HG03432 (cell line): ENCODE results near the gene NKIRAS1.
A peak's percentile ranks its signal among the peaks of the same experiment; 100 is the strongest.
"Not testable (repeated sequence)": the region's sequence is repeated elsewhere in the genome, so short reads cannot be mapped to it uniquely, and the experiment has no call there.

Source experiments
- ATAC-seq: cut with Tn5 transposase; IDR thresholded peaks from one replicate; pipeline ENCODE4 v1.9.1; 2021; ENCODE audit warnings: mild to moderate bottlenecking, moderate library complexity; ENCODE audit not compliant: unreplicated experiment

The NKIRAS1 gene

DNA sequence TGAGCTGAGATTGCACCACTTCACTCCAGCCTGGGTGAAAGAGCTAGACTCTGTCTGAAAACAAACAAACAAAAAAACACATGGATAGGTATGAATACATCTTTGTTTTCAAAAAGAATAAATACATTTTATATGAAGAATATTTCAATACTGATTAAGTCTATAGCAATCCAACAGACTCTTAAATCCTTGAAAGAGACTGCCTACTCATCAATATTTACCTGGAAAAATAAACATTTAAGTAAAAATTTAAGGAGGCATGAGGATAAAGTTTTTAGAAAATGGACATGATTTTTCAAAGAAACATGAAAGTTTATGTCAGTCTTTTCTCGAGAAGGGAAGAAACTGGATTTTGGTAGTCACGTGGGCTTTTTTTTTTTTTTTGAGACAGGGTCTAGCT is 5.4 kb downstream of the NKIRAS1 start:
- ATAC-seq: no peak

DNA sequence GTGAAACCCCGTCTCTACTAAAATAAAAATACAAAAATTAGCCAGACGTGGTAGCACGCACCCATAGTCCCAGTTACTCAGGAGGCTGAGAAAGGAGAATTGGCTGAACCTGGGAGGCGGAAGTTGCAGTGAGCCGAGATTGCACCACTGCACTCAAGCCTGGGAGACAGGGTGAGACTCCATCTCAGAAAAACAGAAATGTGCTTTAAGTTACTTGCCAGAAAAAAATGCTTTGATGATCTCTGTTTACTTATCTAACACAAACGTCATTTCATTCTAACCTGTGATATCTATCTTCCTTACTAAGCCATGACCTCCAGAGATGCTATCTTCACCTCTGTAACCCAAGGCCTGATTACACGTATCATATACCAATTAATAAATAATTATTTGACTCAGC is 7.4 kb downstream of the NKIRAS1 start:
- no peak for ATAC-seq

DNA sequence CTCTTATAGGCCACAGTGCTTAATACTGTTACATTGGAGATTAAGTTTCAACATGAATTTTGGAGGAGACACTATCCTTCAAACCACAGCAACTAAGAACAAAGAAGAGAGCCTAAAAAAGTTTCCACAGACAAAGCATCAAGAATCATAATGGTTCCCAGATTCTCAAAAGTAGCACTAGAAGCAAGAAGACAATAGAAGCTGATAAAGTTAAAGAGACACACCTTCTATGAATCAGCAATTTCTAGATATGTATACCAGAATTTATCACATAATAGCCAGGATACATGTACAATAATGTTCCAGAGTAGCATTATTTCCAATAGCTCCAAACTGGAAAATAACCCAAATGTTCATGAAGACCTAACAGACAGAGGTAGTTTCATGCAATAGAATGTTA is 12.2 kb downstream of the NKIRAS1 start:
- no peak for ATAC-seq

DNA sequence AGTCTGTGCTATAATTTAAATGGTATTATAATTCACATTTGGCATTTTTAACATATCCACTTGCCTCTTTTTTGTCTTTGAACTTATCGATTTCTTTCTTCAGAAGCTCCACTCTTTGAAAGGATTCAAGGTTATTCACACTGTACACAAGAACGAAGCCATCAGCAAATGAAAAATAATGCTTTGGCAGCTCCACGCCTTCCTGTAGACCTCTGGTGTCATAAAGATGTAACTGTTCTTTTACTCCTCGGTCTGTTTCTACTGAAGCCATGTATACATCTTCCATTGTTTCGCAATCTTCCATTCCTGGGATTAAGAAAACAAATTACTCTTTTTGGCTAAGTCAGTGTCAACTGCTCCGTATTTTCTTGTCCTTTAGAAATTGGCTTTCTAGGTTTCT is 16.0 kb downstream of the NKIRAS1 start:
- ATAC-seq: no peak

DNA sequence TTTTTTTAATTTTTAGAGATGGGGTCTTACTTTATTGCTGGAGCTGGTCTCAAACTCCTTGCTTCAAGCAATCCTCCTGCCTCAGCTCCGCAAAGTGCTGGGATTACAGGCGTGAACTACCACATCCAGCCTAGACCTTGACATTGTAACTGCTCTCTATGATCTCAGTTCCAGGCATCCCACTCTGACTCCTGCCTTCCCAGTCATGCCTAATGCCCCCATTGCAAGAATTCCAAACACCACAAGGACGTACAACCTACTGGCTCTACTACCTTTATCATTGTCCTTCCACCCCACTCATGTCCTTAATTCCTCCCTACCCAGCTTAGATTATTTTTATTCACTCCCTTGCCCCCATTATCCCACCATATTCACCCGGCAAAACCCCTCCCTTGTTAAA is 21.6 kb downstream of the NKIRAS1 start:
- ATAC-seq: no peak

DNA sequence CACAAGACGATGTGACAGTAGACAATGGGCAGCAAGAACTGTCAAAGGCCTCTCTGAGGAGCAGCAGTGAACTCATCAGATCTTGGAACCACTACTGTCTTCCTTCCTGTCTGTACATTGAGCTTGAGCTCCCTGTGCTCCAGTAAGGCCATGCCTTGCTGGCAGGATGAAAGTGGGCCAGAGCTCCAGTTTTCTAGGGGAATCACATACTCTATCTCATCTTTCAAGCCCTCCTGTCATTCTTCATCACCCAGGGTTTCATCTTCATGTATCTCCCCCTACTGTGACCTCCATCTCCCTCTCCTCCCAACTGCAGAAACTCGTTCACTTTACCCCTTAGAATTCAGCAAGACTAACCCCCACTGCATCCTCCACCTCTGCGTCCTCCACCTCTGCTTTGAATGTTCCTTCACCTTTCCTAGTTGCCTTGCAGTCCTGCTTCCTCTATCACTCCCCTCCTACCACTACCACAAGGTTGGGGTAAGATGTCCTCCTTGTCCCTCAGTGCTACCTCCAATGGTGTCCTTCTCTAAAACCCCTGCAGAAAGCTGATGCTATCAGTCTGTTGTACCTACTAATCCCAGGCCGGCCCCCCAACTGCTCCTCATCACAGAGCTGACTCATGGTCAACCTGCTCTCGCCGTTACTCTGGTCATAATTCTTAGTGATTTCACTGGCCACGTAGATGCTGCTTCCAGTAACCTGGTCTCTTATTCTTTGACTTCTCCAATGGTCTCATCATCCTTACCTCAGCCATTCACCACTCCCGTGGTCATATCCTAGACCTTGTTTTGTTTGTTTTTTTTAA is 22.3 kb downstream of the NKIRAS1 start:
- no peak for ATAC-seq

DNA sequence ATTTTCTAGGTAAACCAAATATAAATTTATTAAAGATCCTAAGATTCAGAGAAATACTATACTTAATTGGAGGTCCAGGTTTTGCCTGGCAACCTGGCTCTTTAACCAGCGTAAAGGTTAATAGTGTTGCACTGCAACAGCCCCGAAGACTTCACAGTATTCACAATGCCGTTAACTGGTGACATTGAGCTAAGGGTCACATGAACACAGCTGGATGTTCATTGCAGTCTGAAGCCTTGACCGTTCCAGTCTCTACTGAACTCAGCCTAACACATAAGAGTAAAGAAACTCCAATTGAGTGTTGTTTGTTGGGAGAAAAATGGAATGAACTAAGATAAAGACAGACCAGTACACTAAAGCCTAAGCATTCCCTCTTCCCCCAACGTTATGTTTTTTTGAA is 26.8 kb downstream of the NKIRAS1 start:
- no peak for ATAC-seq

DNA sequence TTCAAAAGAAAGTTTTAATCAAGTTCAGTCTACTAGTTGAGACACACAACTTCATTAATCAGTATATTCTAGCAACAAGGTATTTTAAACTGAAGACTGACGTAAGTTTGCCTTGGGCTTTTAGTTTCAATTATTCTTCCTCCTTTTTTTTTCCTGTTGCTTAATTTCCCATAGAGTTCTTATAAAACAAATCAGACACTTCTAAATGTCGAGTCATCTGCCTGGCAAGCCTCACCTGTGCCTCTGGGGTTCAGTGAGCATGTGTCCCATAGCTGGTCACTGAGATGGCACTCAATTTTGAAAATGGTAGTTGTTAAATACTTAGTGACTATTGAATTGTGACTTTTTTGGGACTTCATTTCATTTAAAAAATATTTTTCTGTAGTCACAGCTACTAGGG is 27.4 kb downstream of the NKIRAS1 start:
- ATAC-seq: no peak

DNA sequence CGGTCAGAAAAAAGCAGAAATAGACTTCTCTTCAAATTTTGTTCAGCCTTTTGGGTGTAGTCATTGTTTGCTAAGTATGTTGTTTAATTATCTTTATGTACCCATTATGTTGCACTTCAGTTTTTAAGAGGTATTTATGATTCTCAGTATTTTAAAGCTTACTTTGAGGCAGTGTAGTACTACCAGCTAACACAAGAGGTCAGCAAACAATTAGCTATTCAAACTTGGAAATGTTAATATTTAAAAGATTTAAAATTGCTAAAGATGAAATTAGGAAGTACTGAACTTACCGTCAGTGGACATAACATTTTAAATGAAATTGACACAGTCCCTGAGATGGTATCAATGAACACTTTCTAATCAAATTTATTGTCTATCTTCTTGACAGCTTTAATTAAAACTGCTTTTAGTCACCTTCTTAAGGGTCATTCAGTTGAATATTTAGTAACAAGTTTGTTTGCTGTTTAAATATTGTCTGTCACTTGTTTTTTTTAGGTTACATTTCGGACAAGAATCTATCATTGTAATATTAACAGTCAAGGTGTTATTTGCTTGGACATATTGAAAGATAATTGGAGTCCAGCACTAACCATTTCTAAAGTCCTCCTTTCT is 28.1 kb downstream of the NKIRAS1 start:
- peak; percentile 55 for ATAC-seq

DNA sequence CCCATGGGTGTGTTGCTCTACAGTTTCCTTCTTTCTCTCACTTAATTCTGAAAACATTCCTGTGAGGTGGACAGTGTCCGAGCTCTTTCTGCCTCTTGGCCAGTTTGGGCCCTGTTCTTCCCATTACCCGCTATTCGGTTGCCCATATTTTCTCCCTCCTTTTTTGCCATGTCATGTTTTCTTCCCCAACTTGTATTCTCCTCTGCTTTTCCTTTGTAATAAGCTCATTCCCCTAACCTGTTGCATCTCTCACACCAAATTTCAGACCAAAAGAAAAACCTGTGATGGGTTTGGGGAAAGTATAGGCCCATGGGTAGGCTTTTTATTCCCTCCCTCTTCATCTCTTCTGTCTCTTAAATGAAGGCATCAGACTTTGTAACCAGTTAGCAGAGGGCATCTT is 30.5 kb downstream of the NKIRAS1 start:
- no peak for ATAC-seq

DNA sequence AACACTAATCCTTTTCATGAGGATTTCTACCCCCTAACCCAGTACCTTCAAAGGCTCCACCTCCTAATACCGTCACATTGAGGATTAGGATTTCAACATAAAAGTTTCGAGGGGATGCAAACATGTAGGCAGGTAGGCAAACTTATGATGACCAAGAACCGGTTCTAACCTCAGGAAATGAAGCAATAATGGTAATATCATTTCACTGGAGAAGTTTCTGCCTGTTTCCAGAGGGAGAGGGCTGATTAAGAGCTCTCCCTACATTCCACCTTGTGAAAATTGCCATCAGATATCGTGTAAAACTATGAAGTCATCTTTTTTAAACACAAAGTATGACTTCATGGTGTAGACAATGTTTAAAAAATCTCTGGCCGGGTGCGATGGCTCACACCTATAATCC is 31.6 kb downstream of the NKIRAS1 start:
- no peak for ATAC-seq

DNA sequence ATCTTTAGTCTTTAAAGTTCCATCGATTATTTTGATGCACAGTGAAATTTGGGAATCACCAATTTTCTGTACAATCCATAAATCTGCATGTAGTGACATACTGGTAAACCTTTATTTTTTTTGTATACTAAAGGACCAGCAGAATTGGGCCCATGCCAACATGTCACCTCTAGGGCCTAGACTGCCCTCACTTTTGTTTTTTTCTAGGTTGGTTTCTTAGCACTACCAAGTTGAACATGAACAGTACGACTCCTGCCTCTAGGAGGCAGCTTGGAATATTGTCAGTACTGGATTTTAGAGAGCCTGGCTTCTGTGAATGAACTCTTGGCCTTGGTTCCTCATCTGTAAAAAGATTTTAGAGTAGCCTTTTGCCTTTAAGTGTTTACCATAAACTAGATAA is 32.3 kb downstream of the NKIRAS1 start:
- no peak for ATAC-seq

DNA sequence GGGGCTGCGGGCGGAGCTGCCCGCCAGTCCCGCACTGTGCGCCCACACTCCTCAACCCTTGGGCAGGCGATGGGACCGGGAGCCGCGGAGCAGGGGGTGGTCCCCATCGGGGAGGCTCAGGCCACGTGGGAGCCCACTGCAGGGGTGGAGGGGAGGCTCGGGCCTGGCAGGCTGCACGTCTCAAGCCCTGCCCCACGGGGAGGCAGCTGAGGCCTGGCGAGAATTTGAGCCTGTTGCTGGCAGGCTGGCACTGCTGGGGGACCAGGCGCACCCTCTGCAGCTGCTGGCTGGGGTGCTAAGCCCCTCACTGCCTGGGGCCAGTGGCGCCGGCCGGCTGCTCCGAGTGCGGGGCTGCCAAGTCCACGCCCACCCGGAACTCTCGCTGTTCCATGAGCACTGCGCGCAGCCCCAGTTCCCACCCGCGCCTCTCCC is 34.3 kb downstream of the NKIRAS1 start:
- ATAC-seq: no peak

DNA sequence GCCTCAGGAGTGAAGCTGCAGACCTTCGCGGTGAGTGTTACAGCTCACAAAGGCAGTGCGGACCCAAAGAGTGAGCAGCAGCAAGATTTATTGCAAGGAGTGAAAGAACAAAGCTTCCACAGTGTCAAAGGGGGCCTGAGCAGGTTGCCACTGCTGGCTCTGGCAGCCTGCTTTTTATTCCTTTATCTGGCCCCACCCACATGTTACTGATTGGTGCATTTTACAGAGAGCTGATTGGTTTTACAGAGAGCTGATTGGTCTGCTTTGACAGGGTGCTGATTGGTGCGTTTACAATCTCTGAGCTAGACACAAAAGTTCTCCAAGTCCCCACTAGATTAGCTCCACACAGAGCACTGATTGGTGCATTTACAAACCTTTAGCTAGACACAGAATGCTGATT is 34.8 kb downstream of the NKIRAS1 start:
- ATAC-seq: not testable (repeated sequence)

DNA sequence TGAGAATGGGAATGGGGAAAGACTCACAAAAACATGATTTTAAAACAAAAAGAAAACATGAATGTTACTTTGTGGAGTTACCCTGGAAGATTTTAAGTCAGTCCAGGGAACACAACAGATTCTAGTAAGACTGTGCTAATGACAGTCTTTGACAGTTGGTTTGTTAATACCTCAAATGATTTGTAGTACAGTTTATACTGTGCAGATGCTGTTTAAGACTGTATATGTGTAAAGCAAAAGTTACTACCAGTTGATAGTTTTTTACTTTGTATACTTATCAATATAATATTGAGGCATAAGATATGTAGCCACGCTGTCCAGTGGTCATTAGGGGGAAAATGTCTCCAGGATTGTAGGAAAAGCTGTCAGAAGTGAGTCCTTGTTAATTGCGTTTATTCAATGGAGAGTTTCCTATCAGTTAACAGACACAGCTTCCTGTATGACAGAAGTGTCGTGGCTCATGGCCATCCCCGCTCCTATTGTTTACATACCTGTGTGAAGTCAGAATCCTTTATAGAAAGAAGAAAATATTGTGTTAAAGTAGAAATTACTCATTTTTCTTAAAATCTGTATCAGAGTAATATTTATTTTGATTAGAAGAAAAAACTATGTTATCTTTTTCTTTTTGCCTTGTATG is 36.0 kb downstream of the NKIRAS1 start:
- ATAC-seq: no peak

DNA sequence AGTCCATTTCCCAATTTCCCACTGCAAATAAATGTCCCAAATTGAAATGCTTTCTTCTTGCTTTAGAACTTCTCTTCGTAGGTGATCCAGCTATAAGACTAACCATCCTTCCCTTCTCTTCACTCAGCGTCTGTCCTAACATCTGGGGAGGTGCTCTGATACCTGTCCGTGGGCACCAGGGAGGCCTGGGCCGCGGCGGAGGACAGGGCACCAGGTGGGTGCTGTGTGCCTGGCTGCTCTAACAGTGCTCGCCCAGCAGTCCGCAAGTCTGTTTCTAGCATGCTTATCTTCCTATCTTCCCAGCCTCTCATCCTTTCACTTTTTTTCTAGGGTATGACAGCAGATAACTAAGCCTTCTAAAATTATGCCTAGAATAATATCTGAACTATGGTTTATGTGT is 37.3 kb downstream of the NKIRAS1 start:
- no peak for ATAC-seq

DNA sequence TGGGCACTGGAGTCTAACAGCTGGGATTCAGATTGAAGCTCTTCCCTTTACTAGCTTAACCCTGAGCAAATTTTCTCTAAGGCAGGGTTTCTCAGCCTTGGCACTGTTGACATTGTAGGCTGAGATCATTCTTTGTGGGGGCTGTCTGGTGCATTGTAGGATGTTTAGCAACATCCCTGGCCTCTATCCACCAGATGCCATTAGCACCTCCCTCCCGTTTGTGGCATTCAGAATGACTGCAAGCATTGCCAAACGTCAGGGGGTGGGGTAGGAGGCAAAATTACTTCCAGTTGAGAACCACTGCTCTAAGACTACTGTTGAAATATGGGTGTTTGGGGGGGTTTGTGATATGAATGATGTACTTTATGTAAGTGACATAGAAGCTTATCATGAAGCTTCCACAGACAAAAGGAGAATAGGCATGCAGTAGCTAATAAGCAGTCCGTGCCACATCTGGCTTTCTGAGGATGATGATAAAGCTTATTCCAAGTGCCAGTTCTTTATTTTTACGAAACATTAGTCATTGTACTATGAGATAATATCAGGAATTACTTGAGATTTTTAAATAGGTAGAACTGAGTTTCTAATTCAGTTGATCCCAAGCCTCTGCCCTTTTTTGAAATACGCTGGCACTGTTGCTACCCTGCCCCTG is 39.3 kb downstream of the NKIRAS1 start:
- no peak for ATAC-seq

DNA sequence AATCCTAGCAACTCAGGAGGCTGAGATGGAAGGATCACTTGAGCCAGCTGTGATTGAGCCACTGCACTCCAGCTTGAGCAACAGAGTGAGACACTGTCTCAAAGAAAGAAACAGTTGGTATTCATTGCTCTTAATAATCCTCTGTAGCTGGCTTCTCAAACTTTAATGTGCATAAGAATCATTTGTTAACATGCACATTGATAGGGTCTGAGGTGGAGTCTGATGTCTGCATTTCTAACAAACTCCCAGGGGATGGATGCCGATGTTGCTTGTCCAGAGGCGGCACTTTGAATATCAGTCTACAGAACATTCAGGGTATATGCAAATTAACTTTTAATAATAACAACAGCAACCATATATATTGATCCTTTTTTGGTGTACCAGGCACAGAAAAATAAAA is 39.9 kb downstream of the NKIRAS1 start:
- ATAC-seq: no peak

DNA sequence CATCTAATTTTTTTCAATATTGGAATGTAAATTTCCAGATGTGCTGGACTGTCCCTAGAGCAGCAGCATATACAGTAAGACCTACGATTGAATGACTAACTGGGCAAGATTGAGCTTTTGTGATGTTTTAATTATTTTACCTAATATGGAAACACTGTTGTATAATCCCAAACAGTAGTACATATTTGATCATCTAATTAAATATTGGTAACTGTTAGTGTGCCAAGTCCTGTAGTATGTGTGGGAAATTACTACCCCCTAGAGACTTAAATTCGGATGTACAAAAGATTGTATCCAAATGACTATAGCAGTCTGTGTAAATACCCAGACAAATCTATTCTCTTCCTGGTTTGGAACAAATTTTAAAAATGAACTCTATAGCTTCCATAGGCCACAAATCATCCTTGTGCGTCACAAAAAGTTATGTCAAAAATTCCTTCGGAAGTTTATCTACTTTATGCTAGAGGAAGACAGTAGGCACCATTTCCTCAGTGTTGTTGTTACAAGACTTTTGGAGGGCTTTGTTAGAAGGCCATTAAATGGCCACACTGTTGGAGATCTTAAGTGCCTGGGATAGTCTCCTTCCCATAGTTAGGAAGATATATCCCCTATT is 41.6 kb downstream of the NKIRAS1 start:
- no peak for ATAC-seq

DNA sequence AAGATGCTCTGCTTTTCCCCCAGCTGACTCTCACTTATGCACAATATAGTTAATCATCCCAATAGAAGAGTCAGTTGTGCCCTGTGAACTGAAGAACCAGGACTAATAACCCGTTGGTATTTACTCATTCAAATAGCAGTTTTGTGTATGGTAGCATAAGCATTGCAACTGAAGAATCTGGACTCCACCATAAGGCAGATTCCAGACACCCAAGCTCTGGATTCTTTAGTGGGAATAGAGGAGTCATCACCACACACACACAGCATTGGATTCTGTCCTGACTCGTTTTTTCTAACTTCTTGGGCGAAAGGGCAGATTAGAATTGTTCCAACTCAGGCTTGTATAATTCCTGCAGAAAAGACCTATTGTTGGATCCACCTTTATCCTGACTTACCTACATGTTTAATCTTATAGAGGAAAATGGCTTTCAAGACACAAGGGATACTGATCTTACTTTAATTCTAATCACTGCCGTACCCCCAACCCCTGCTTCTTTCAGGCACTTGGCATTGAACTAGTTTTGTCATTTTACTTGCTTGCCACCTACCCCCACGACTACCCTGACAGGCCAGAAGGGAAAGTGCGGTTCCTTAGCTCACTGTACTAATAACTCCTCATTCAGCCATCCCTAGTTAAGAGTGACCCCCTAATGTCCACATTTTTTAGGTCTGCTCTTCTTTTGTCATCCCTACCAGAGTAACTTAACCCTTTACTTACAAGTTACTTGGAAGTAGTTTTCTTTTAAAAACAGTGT is 42.3 kb downstream of the NKIRAS1 start:
- no peak for ATAC-seq

DNA sequence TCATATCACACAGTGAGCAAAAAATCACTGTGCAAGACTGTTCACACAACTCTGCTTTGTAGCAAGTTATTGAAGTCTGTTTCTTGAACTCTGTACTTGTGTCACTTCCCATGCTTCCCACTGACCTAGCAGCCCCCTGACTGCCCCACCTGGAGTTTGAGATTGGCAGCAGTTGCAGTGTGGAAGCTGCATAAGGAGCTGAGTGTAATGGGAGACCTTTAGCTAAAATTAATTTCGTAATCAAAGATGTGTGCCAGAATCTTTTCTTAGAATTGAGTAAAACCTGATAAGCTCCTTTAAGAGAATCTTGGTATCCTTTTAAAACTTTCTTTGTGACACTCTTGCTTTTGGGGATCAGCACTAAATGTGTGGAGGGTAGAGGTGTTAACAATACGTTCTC is 42.8 kb downstream of the NKIRAS1 start:
- no peak for ATAC-seq
